ENCODE data around the gene MT1F.

MT1F gene

GRCh38 chr16:56625943-56626654 lies 31.7 kb upstream of the MT1F start:
- DNase-seq: no peak

GRCh38 chr16:56626685-56627084 lies 31.1 kb upstream of the MT1F start:
- DNase-seq: no peak

DNA sequence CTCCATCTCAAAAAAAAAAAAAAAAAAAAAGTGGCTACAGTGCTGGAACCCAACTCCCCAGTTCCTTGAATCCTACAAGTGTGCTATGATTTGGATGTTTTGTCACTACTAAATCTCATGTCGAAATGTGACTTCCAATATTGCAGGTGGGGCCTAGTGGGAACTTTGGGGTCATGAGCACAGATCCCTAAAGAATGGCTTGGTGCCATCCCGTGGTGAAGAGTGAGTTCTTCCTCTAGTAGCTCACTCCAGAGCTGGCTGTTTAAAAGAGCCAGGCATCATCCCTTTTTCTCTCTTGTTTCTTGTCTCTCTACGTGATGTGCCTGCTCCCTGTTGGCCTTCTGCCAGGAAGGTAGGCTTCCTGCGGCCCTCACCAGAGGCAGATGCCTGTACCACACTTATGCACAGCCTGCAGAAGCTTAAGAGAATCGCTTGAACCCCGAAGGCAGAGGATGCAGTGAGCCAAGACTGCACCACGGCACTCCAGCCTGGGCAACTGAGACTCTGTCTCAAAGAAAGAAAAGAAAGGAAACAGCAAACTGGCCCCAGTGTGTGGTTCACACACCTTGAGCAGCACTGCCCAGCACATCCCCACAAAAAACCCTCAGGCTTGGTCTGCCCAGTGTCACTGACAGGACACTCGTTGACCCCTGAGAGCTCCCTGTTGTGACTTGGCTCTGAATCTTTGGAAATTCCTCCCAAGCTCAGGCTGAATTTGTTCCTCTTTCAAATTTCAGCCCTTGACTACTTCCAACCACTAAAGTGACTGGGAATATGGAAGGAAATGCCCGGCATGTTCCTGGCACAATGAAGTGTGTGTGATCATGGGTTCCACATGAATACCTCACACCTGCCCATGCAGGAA lies 29.0 kb upstream of the MT1F start:
- no peak for DNase-seq

DNA sequence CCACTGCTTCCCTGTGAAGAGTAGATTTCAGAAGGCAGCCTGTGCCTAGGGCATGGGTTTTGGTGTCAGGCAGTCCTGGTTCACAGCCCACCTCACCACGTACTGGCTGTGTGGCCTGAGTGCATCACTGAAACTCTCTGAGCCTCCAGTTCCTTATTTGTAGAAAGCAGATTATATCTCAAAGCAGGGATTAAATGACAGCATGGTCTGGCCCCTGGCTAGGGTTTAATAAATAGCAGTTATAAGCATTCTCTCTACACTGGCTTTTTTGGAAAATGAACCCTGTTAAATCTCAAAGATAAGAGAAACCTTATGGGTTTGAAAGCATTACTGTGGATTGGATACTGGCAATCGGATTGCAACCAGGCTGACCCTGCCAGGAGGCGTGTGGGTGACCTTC lies 28.2 kb upstream of the MT1F start:
- DNase-seq: no peak

DNA sequence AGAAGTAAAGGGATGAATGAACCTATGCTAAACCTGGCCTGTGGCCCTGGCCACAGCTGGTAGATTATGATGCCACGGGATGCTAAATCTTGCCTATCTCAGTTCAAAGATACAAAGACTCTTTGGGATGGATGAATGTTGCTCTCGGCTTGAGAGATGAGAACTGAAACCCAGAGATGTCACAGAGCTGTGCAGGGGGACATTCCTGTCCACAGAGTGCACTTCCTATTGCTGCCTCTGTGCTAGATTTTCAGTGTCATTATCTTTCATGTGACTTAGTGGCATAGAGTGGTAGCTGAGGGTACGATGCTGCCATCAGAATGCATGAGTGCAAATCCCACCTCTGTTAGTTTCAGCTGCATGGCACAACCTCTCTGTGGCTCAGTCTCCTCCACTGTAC lies 27.6 kb upstream of the MT1F start:
- no peak for DNase-seq

DNA sequence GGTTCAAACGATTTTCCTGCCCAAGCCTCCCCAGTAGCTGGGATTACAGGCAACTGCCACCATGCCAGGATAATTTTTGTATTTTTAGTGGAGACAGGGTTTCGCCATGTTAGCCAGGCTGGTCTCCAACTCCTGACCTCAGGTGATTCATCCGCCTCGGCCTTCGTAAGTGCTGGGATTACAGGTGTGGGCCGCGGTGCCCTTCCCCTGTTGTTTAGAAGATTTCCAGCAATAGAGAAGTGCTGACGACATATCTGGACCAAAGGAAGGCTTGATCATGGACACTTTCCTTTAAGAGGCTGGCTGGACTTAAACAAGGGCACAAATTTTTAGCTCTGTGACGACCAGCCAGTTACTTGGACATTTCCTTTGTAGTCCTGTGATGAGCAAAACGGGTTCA lies 26.6 kb upstream of the MT1F start:
- DNase-seq: no peak

DNA sequence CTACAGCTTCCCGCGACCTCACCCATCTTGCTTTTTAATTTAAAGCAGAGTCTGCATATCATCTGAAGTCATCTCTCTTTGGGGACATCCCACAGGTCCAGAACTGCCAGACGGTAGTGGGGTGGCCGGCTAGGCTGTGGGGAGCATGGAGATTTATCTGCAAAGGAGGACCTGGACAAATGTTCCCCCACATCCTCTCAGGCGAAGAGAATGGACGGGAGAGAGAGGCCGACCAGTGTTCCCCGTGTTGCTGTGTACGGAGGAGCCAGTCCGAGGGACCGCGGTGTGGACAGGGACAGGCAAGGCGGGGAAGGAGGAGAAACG lies 26.0 kb upstream of the MT1F start:
- DNase-seq: no peak

GRCh38 chr16:56632156-56632847 lies 25.5 kb upstream of the MT1F start, which contains the start of gene MT1M:
MT1M (plus strand) TSS chr16:56632659; CDS start chr16:56632732, 73 bp downstream.
- no peak for DNase-seq

DNA sequence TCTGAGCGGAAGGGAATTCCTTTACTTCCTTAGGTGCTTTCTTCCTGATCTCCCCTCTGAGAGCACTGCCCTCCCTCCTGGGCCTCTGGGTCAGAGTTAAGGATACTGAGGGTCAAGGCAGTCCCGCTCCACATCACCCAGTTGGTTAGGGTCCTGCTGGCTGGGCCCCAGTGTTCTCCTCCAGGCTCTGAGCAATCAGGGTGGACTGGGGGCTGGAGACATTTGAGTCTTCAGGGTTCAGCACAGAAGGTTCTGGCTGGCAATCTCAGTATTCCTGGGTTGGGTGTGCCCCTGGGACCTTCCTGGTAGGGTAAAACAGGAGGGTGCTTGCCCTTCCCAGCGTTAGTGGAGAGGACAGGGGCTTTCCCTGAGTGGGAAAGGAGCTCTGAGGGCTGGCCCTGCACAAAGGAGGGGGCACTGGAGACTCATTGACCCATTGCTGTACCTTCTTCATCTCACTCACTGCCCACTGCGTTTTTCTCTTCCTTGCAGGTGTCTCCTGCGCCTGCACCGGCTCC lies 24.9 kb upstream of the MT1F start:
- DNase-seq: no peak

GRCh38 chr16:56633535-56633934 lies 24.2 kb upstream of the MT1F start:
- no peak for DNase-seq

DNA sequence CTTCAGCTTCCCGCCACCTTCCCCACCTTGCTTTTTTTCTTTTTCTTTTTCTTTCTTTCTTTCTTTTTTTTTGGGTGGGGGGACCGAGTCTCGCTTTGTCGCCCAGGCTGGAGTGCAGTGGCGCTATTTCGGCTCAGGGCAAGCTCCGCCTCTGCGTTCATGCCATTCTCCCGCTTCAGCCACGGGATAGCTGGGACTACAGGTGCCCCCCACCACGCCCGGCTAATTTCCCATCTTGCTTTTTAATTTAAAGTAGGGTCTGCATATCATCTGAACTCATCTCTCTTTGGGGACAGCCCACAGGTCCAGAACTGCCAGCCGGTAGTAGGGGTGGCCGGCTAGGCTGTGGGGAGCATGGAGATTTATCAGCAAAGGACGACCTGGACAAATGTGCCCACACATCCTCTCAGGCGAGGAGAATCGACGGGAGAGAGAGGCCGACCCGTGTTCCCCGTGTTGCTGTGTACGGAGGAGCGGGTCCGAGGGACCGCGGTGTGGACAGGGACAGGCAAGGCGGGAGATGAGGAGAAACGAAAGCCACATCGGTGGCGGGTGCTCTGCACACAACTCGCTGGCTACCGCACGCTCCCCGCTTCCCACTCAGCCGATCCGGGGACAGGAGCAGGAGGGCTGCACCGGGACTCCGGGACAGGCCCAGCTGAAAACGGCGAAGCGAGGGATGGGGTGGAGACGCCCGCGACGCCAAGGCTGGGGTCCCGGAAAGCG lies 22.9 kb upstream of the MT1F start:
- DNase-seq: no peak

DNA sequence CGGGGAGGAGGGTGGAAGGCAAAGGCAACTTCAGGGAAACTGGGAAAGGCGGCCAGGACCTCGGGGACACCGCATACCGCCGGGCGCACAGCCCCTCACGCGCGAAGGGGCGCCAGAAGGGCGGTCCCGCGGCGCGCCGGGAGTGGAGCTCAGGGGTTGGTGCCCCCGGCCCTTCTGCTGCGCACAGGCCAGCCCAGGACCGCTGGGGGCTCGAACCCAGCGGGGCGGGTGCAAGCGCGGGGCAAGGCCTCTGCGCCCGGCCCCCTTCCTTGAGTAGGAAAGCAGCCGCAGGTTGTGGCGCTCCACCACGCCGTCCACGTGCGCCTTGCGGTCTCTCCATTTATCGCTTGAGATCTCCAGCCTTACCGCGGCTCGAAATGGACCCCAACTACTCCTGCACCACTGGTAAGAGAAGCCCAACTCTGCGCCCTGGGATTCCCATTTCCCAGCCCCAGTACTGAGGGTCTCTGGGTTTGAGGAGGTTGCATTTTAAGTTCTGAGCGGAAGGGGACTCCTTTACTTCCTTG lies 22.3 kb upstream of the MT1F start:
- DNase-seq: no peak

DNA sequence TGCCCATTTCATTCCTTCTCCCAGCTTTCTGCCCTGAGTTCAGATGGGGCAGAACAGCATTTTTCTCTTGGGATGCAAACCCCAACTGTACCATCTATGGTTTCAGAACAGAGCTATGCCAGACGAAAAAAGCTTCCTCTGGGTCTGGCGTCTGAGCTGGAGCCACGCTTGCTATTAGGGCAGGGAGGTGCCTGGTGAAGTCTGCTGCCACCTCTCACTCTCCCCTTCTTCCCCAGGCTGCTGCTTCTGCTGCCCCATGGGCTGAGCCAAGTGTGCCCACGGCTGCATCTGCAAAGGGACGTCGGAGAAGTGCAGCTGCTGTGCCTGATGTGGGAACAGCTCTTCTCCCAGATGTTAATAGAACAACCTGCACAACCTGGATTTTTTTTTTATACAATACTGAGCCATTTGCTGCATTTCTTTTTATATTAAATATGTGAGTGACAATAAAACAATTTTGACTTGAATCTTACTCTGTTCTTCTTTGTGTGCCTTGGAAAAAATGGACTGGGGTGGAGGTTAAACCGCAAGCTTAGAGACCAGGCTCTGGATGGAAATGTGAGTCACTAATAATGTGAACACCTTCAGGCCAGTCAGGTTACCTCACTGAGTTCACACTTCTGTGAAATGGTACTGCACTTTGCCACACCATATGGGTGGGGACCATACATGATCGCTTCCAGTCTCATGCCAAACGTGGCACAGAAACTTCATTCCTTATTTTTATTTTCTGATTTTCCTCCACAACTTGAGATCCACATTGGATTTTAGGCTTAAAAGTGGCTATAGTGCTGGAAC lies 20.9 kb upstream of the MT1F start:
- DNase-seq: no peak

DNA sequence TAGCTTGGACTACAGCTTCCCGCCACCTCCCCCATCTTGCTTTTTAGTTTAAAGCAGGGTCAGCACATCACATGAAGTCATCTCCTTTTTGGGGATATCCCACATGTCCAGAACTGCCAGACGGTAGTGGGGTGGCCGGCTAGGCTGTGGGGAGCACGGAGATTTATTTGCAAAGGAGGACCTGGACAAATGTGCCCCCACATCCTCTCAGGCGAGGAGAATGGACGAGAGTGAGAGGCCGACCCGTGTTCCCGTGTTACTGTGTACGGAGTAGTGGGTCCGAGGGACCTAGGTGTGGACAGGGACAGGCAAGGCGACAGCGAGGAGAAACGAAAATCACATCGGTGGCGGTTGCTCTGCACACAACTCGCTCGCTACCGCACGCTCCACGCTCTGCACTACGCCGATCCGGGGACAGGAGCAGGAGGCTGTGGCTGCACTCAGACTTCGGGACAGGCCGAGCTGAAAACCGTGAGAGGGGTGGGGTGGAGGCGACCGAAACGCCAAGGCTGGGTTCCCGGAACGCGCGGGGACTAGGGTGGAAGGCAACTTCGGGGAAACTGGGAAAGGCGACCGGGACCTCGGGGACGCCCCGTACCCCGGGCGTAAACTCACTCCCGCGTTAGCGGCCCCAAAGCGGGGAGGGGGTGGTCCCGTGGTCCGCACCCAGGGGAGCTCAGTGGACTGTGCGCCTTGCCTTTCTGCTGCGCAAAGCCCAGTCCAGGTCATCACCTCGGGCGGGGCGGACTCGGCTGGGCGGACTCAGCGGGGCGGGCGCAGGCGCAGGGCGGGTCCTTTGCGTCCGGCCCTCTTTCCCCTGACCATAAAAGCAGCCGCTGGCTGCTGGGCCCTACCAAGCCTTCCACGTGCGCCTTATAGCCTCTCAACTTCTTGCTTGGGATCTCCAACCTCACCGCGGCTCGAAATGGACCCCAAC lies 19.7 kb upstream of the MT1F start, which contains the start of gene MT1A:
MT1A (plus strand) TSS at position 853 of the 937 bp plus-strand sequence; CDS start at position 926, 73 bp downstream.
- DNase-seq: no peak

DNA sequence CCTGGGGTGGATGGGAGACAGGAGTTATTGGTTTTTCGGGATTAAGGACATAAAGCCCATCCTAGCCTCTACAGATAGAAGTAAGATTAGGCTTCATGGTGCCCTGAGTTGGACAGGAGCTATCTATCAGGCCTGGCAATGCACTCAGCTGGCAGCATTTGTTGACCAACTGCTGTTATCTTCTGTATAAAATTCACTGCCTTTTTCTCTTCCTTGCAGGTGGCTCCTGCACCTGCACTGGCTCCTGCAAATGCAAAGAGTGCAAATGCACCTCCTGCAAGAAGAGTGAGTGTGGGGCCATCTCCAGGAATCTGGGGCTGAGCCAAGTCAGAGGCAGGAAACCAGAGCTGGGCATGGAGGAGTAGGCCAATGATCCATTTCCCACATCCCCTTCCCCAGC lies 18.7 kb upstream of the MT1F start:
- no peak for DNase-seq

GRCh38 chr16:56640076-56640475 lies 17.7 kb upstream of the MT1F start:
- DNase-seq: no peak

DNA sequence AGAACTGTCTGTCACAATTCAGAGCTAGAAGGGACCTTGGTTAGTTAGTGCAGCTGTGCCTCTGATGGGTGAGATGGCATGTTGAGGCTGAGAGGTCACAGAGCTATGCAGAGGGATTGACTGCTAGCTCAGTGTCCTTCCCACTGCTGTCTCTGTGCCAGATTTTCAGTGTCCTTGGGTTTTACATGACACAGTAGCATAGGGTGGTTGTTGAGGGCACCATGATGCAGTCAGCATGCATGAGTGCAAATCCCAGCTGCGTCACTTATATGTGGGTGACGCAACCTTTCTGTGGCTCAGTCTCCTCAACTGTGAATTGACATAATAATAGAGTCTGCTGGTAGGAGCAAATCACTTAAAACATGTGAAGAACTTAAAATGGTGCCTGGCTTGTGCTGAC lies 16.6 kb upstream of the MT1F start:
- no peak for DNase-seq

- DNase-seq: no peak
Observed at GRCh38 chr16:56643080-56643778, 14.5 kb upstream of the MT1F start.

DNA sequence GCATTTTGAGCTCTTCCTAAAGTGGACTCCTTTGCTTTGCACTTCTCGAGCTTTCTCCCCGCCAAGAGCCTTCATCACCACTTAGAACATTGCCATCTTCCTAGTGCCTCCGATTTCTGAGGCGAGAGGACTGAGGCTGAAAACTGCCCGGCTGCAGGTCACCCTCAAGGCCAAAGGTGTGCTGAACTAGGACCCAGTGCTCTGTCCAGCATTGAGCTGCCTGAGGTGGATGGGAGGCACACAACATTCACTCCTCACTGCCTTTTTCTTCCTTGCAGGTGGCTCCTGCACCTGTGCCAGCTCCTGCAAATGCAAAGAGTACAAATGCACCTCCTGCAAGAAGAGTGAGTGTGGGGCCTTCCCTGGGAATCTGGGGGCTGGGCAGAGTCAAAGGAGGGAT lies 13.9 kb upstream of the MT1F start:
- DNase-seq: no peak

GRCh38 chr16:56645311-56645710 lies 12.4 kb upstream of the MT1F start:
- no peak for DNase-seq

All from AML-193 (cell line).